GM12878 (cell line): Measurements from ENCODE around the gene MRPS22. TPM values are rescaled to one million over a fixed set of nuclear protein-coding genes. Genes with fewer than 3 reads are reported as not detected.

Source experiments
- ATAC-seq: fragments of 200-7000 bp; cut with Tn5 transposase; 3 replicates; pipeline ENCODE4 v1.9.1; 2020; ENCODE audit warnings: mild to moderate bottlenecking, moderate library complexity
- BruUV-seq: library from RNA; stranded (reverse); fragments of 400-500 nt; replicated peaks from 2 replicates; lab custom pipeline; 2021; lab: Mats Ljungman, UMichigan
- CTCF ChIA-PET: fragments of 300-600 bp; sonication (Branson Sonifier 250); formaldehyde crosslinking; extraction: SDS; loops from one replicate; lab custom pipeline; 2021; ENCODE audit warnings: inconsistent platforms; lab: Yijun Ruan, JAX
- POLR2A ChIA-PET: fragments of 350-600 bp; formaldehyde crosslinking; extraction: SDS; loops from one replicate; lab custom pipeline; 2021; ENCODE audit warnings: inconsistent platforms; lab: Charles Lee
- RAD21 ChIA-PET: fragments of 300-600 bp; sonication (Branson Sonifier 250); formaldehyde crosslinking; loops from one replicate; lab custom pipeline; 2023; ENCODE audit warnings: antibody characterized with exemption; ENCODE audit not compliant: unreplicated experiment; lab: Charles Lee
- SMC1A ChIA-PET: fragments of 300-600 bp; sonication (Branson Sonifier 250); formaldehyde crosslinking; loops from one replicate; lab custom pipeline; 2023; ENCODE audit not compliant: unreplicated experiment, uncharacterized antibody; lab: Charles Lee
- DNase-seq: peaks from one replicate; pipeline ENCODE4 v3.0.0-alpha.2; 2011; ENCODE audit warnings: low read depth, low spot score
- FAIRE-seq: peaks from 3 replicates; lab custom pipeline; 2011; peaks lifted over from hg19 to GRCh38; lab: Jason Lieb, UNC
- H2AFZ ChIP-seq: 2 replicates; pipeline ENCODE4 v1.6.0; 2011; ENCODE audit warnings: low read depth, low read length, control low read depth; ENCODE audit not compliant: control insufficient read depth
- H3K27ac ChIP-seq: 2 replicates; pipeline ENCODE4 v1.5.1; 2011; ENCODE audit warnings: control low read depth; ENCODE audit not compliant: control insufficient read depth, insufficient read depth
- H3K27me3 ChIP-seq, 2 experiments: replicated peaks in 1 of 2; 2 replicates each; pipeline versions ENCODE4 v1.6.0 to v1.6.1; 2011; ENCODE audit warnings: low read length in 1 of 2; ENCODE audit not compliant: control insufficient read depth in 2 of 2, insufficient read depth in 2 of 2
- H3K36me3 ChIP-seq, 2 experiments: 2 replicates each; pipeline ENCODE4 v1.5.1; 2011; ENCODE audit warnings: low read length in 1 of 2; ENCODE audit not compliant: control insufficient read depth in 2 of 2, insufficient read depth in 2 of 2
- H3K4me1 ChIP-seq: 2 replicates; pipeline ENCODE4 v1.6.1; 2011; ENCODE audit warnings: mild to moderate bottlenecking, low read length, moderate library complexity, mixed read lengths; ENCODE audit not compliant: control insufficient read depth, insufficient read depth
- H3K4me2 ChIP-seq: 2 replicates; pipeline ENCODE4 v1.6.0; 2011; ENCODE audit warnings: control low read depth; ENCODE audit not compliant: control insufficient read depth, insufficient read depth
- H3K4me3 ChIP-seq: fragments of 200-600 bp; sonication (generic); 2 replicates; pipeline ENCODE4 v1.5.1; 2016
- H3K79me2 ChIP-seq: 2 replicates; pipeline ENCODE4 v1.6.0; 2011; ENCODE audit warnings: low read length; ENCODE audit not compliant: control insufficient read depth, insufficient read depth
- H3K9ac ChIP-seq: 2 replicates; pipeline ENCODE4 v1.8.0; 2011; ENCODE audit warnings: low read length, control low read depth, mixed read lengths; ENCODE audit not compliant: control insufficient read depth, insufficient read depth
- H3K9me3 ChIP-seq: replicated peaks from 3 replicates; pipeline ENCODE4 v1.5.1; 2011; ENCODE audit warnings: mild to moderate bottlenecking, low read length; ENCODE audit not compliant: control insufficient read depth, insufficient read depth
- H4K20me1 ChIP-seq: 2 replicates; pipeline ENCODE4 v1.6.0; 2011; ENCODE audit not compliant: control insufficient read depth, insufficient read depth
- FOS ChIP-seq: IDR thresholded peaks from 3 replicates; pipeline ENCODE4 v1.6.1; 2011; ENCODE audit warnings: borderline replicate concordance; ENCODE audit not compliant: insufficient read length; ENCODE audit errors: extremely low read depth
- IKZF1 ChIP-seq: fragments of 450-650 bp; conservative IDR thresholded peaks from 2 replicates; pipeline ENCODE4 v1.6.1; 2017; ENCODE audit warnings: antibody characterized with exemption, mild to moderate bottlenecking
- MEF2B ChIP-seq: fragments of 450-650 bp; IDR thresholded peaks from 2 replicates; pipeline ENCODE4 v1.6.1; 2018; ENCODE audit warnings: mild to moderate bottlenecking, moderate library complexity; ENCODE audit not compliant: partially characterized antibody, poor library complexity, severe bottlenecking
- RBBP5 ChIP-seq: fragments of 200-600 bp; sonication (generic); conservative IDR thresholded peaks from 2 replicates; pipeline ENCODE4 v1.6.1; 2016
- RCOR1 ChIP-seq: conservative IDR thresholded peaks from 2 replicates; pipeline ENCODE4 v1.6.1; 2012; ENCODE audit warnings: low read depth, low read length, improper control_type of control experiment
- SUZ12 ChIP-seq: fragments of 200-600 bp; sonication (generic); IDR thresholded peaks from one replicate; pipeline ENCODE4 v1.6.1; 2018; ENCODE audit warnings: antibody characterized with exemption, mild to moderate bottlenecking; ENCODE audit not compliant: unreplicated experiment
- TCF3 ChIP-seq: IDR thresholded peaks from 2 replicates; pipeline ENCODE4 v1.6.1; 2012; ENCODE audit warnings: low read depth, mild to moderate bottlenecking, low read length, borderline replicate concordance; ENCODE audit not compliant: insufficient read depth
- WRNIP1 ChIP-seq: IDR thresholded peaks from 2 replicates; pipeline ENCODE4 v1.6.1; 2011; ENCODE audit warnings: low read depth, low read length, improper control_type of control experiment, borderline replicate concordance
- YY1 ChIP-seq: IDR thresholded peaks from 2 replicates; pipeline ENCODE4 v1.6.1; 2011; ENCODE audit warnings: low read depth, mild to moderate bottlenecking, low read length
- ZBED1 ChIP-seq: IDR thresholded peaks from 2 replicates; pipeline ENCODE4 v1.6.1; 2016; ENCODE audit warnings: borderline replicate concordance
- WGBS: methylation state at CpG from one replicate; pipeline ENCODE4 v1.1.6; 2016; ENCODE audit warnings: low lambda C conversion rate; ENCODE audit not compliant: insufficient replicate concordance, insufficient coverage; ENCODE audit errors: missing lambda C conversion rate; 5-methylcytosine and 5-hydroxymethylcytosine counted together
- in situ Hi-C: fragments of 300-500 bp; cut with MboI; formaldehyde crosslinking; loops from 9 replicates; pipeline ENCODE4 v1.14.3; 2018; ENCODE audit warnings: mixed read lengths
- intact Hi-C: fragments of 100-400 bp; cut with micrococcal nuclease; formaldehyde crosslinking; loops from one replicate; pipeline ENCODE4 v1.14.2; 2022; ENCODE audit not compliant: unreplicated experiment
- polyA plus RNA-seq, 11 experiments: library from polyadenylated mRNA; depleted of rRNA in 4 of 11; unstranded in 6 of 11; stranded (reverse) in 5 of 11; fragments of >200 nt; fragmentation: Nextera tagmentation in 4 of 11; fragmentation: Illumina TruSeq in 1 of 11; extraction: Ambion mirVana in 4 of 11; extraction: Trizol in 1 of 11; gene quantifications; 1 replicate in 1 of 11; 2 replicates in 10 of 11; pipeline versions ENCODE4 v1.2.1 to v1.2.3, GENCODE V29; 2011 to 2016; ENCODE audit warnings: inconsistent platforms in 2 of 11, missing spikeins in 2 of 11, low read depth in 1 of 11
- total RNA-seq, 4 experiments: library from RNA; depleted of rRNA in 3 of 4; stranded (reverse); fragments of >200 nt in 3 of 4; fragmentation: Illumina TruSeq in 1 of 4; extraction: Trizol in 1 of 4; gene quantifications; 2 replicates each; pipeline versions ENCODE4 v1.2.1 to v1.2.3, GENCODE V29; 2013 to 2021
- TF ChIP-seq, protein P1 (sequence below), 3 experiments: IDR thresholded peaks in 2 of 3; conservative IDR thresholded peaks in 1 of 3; 2 replicates each; pipeline ENCODE4 v1.5.1; 2011; ENCODE audit warnings: low read depth in 3 of 3, low read length in 3 of 3, mild to moderate bottlenecking in 3 of 3, control low read depth in 2 of 3, moderate library complexity in 2 of 3, inconsistent platforms in 1 of 3, mixed read lengths in 1 of 3; ENCODE audit not compliant: control insufficient read depth in 2 of 3, insufficient read depth in 1 of 3; ENCODE audit errors: extremely low read depth in 1 of 3
- TF ChIP-seq, protein P2 (sequence below): fragments of 150-350 bp; IDR thresholded peaks from 2 replicates; pipeline ENCODE4 v1.6.1; 2016; ENCODE audit warnings: low read depth, low read length
- TF ChIP-seq, protein P3 (sequence below): fragments of 450-650 bp; IDR thresholded peaks from 2 replicates; pipeline ENCODE4 v1.6.1; 2017; ENCODE audit warnings: antibody characterized with exemption, mild to moderate bottlenecking, moderate library complexity

Gene MRPS22
- total and polyA plus RNA-seq, 10 of the 15 experiments (the other 5 are each of a cell fraction or from before 2014, with no cell fraction given): 44.3 to 146 (median 75.2) TPM

DNA sequence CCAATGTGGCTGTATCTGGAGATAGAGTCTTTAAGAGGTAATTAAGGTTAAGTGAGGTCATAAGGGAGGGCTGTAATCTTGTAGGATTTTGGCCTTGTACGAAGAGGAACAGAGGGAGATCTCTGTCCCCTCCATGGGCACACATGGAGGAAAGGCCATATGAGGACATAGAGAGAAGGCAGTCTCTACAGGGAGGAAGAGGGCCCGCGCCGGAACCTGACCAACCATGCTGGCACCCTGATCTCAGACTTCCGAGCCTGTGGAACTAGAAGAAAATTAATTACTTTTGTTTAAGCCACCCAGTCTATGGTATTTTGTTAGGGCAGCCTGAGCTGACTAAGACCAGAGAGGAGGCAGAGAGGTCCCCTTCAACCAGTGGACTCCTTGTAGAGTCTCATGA, 17.7 kb upstream of the MRPS22 start:
- POLR2A ChIA-PET: no interaction called here
- no peaks in the 10 kb centered on the region for H3K36me3 ChIP-seq
- WGBS: 58% methylated on average over 5 of the region's 5 CpGs
- intact Hi-C loops: no loop called here
- H3K4me1 ChIP-seq: no peaks in the 10 kb centered on the region; the same call in 1 of the 2 replicates
- no peak overlapping the region for H3K4me3 ChIP-seq
- ATAC-seq: no peak
- H3K9ac ChIP-seq: no peak overlapping the region
- H3K27me3 ChIP-seq: peaks cover 0 to 1% of the 10 kb centered on the region in 2 experiments; a peak in 2 of 4 replicates
- BruUV-seq: no TSS peak
- no peak overlapping the region for H2AFZ ChIP-seq
- SMC1A ChIA-PET: no interaction called here
- no peaks in the 10 kb centered on the region; the same call in 2 of the 3 replicates for H3K9me3 ChIP-seq
- H3K79me2 ChIP-seq: no peaks in the 10 kb centered on the region
- no peak overlapping the region for H3K27ac ChIP-seq
- CTCF ChIA-PET: interaction anchor here (1.2 kb wide), 1 partner anchor 390 kb away, joined by 3 read pairs; no protein-coding TSS in a partner anchor
- TF ChIP-seq, protein P1, sequence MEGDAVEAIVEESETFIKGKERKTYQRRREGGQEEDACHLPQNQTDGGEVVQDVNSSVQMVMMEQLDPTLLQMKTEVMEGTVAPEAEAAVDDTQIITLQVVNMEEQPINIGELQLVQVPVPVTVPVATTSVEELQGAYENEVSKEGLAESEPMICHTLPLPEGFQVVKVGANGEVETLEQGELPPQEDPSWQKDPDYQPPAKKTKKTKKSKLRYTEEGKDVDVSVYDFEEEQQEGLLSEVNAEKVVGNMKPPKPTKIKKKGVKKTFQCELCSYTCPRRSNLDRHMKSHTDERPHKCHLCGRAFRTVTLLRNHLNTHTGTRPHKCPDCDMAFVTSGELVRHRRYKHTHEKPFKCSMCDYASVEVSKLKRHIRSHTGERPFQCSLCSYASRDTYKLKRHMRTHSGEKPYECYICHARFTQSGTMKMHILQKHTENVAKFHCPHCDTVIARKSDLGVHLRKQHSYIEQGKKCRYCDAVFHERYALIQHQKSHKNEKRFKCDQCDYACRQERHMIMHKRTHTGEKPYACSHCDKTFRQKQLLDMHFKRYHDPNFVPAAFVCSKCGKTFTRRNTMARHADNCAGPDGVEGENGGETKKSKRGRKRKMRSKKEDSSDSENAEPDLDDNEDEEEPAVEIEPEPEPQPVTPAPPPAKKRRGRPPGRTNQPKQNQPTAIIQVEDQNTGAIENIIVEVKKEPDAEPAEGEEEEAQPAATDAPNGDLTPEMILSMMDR (IDR thresholded peaks at IDR 0.05 in 2 of 3, conservative IDR thresholded peaks at IDR 0.05 in 1 of 3; ENCODE audit: control insufficient read depth in 2 of 3, extremely low read depth in 1 of 3, insufficient read depth in 1 of 3, low read depth in 3 of 3, low read length in 3 of 3): no peak
- TF ChIP-seq, protein P2, sequence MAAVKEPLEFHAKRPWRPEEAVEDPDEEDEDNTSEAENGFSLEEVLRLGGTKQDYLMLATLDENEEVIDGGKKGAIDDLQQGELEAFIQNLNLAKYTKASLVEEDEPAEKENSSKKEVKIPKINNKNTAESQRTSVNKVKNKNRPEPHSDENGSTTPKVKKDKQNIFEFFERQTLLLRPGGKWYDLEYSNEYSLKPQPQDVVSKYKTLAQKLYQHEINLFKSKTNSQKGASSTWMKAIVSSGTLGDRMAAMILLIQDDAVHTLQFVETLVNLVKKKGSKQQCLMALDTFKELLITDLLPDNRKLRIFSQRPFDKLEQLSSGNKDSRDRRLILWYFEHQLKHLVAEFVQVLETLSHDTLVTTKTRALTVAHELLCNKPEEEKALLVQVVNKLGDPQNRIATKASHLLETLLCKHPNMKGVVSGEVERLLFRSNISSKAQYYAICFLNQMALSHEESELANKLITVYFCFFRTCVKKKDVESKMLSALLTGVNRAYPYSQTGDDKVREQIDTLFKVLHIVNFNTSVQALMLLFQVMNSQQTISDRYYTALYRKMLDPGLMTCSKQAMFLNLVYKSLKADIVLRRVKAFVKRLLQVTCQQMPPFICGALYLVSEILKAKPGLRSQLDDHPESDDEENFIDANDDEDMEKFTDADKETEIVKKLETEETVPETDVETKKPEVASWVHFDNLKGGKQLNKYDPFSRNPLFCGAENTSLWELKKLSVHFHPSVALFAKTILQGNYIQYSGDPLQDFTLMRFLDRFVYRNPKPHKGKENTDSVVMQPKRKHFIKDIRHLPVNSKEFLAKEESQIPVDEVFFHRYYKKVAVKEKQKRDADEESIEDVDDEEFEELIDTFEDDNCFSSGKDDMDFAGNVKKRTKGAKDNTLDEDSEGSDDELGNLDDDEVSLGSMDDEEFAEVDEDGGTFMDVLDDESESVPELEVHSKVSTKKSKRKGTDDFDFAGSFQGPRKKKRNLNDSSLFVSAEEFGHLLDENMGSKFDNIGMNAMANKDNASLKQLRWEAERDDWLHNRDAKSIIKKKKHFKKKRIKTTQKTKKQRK: no peak
- TF ChIP-seq ZBED1 (no peak), YY1 (no peak), FOS (no peak), MEF2B (no peak), WRNIP1 (no peak), IKZF1 (no peak), TCF3 (no peak), RBBP5 (no peak), RCOR1 (no peak), SUZ12 (no peak)
- TF ChIP-seq, protein P3, sequence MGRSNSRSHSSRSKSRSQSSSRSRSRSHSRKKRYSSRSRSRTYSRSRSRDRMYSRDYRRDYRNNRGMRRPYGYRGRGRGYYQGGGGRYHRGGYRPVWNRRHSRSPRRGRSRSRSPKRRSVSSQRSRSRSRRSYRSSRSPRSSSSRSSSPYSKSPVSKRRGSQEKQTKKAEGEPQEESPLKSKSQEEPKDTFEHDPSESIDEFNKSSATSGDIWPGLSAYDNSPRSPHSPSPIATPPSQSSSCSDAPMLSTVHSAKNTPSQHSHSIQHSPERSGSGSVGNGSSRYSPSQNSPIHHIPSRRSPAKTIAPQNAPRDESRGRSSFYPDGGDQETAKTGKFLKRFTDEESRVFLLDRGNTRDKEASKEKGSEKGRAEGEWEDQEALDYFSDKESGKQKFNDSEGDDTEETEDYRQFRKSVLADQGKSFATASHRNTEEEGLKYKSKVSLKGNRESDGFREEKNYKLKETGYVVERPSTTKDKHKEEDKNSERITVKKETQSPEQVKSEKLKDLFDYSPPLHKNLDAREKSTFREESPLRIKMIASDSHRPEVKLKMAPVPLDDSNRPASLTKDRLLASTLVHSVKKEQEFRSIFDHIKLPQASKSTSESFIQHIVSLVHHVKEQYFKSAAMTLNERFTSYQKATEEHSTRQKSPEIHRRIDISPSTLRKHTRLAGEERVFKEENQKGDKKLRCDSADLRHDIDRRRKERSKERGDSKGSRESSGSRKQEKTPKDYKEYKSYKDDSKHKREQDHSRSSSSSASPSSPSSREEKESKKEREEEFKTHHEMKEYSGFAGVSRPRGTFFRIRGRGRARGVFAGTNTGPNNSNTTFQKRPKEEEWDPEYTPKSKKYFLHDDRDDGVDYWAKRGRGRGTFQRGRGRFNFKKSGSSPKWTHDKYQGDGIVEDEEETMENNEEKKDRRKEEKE: no peak
- H3K4me2 ChIP-seq: no peak overlapping the region
- no peaks in the 10 kb centered on the region for H4K20me1 ChIP-seq
- no peak for DNase-seq
- in situ Hi-C loops: no loop called here
- no peak for FAIRE-seq
- RAD21 ChIA-PET: no interaction called here
